Loucy (cell line): ENCODE data around the gene PILRB.

Source experiments
- H2AFZ ChIP-seq: fragments of 200-600 bp; sonication (generic); 2 replicates; pipeline ENCODE4 v1.6.0; 2016; ENCODE audit warnings: antibody characterized with exemption, mild to moderate bottlenecking, low read length, moderate library complexity
- H3F3A ChIP-seq: fragments of 200-600 bp; 2 replicates; pipeline ENCODE4 v1.6.0; 2016; ENCODE audit warnings: antibody characterized with exemption, low read depth, mild to moderate bottlenecking
- H3K27me3 ChIP-seq: fragments of 200-600 bp; sonication (generic); 2 replicates; pipeline ENCODE4 v1.6.1; 2014; ENCODE audit warnings: low read length, mild to moderate bottlenecking; ENCODE audit not compliant: insufficient read depth, poor library complexity, severe bottlenecking
- H3K36me3 ChIP-seq: fragments of 200-600 bp; sonication (generic); 2 replicates; pipeline ENCODE4 v1.6.1; 2016; ENCODE audit warnings: low read length; ENCODE audit not compliant: insufficient read depth
- H3K4me1 ChIP-seq: fragments of 200-600 bp; sonication (generic); 2 replicates; pipeline ENCODE4 v1.5.1; 2014; ENCODE audit warnings: low read length, mild to moderate bottlenecking; ENCODE audit not compliant: insufficient read depth, poor library complexity, severe bottlenecking
- H3K4me2 ChIP-seq: fragments of 200-600 bp; sonication (generic); 2 replicates; pipeline ENCODE4 v1.6.0; 2014; ENCODE audit warnings: antibody characterized with exemption, low read length, low read depth, mild to moderate bottlenecking; ENCODE audit not compliant: poor library complexity, severe bottlenecking
- H3K4me3 ChIP-seq: fragments of 200-600 bp; sonication (generic); 2 replicates; pipeline ENCODE4 v1.5.1; 2014; ENCODE audit warnings: low read length, mild to moderate bottlenecking, mixed read lengths; ENCODE audit not compliant: poor library complexity, severe bottlenecking
- H3K79me2 ChIP-seq: fragments of 200-600 bp; sonication (generic); 2 replicates; pipeline ENCODE4 v1.6.1; 2014; ENCODE audit warnings: low read length; ENCODE audit not compliant: insufficient read depth
- H3K9ac ChIP-seq: fragments of 200-600 bp; sonication (generic); 2 replicates; pipeline ENCODE4 v1.6.0; 2014; ENCODE audit warnings: mild to moderate bottlenecking, low read depth, low read length, moderate library complexity; ENCODE audit not compliant: poor library complexity, severe bottlenecking
- H3K9me2 ChIP-seq: fragments of 200-600 bp; sonication (generic); replicated peaks from 2 replicates; pipeline ENCODE4 v1.6.1; 2016; ENCODE audit warnings: low read depth, low read length, mixed read lengths
- H3K9me3 ChIP-seq: fragments of 200-600 bp; sonication (generic); 2 replicates; pipeline ENCODE4 v1.6.1; 2014; ENCODE audit warnings: mild to moderate bottlenecking, antibody characterized with exemption, low read length, low read depth; ENCODE audit not compliant: insufficient read depth
- H4K20me1 ChIP-seq: fragments of 200-600 bp; sonication (generic); 2 replicates; pipeline ENCODE4 v1.6.0; 2014; ENCODE audit warnings: antibody characterized with exemption, low read length, mild to moderate bottlenecking; ENCODE audit not compliant: insufficient read depth, poor library complexity, severe bottlenecking
- EZH2phosphoT487 ChIP-seq: fragments of 200-600 bp; IDR thresholded peaks from 2 replicates; pipeline ENCODE4 v1.6.1; 2018; ENCODE audit warnings: antibody characterized with exemption, mild to moderate bottlenecking, moderate library complexity, borderline replicate concordance
- TF ChIP-seq, protein P1 (sequence below): fragments of 200-600 bp; sonication (generic); conservative IDR thresholded peaks from 2 replicates; pipeline ENCODE4 v1.5.1; 2014; ENCODE audit warnings: mild to moderate bottlenecking, antibody characterized with exemption, low read length

PILRB gene

DNA sequence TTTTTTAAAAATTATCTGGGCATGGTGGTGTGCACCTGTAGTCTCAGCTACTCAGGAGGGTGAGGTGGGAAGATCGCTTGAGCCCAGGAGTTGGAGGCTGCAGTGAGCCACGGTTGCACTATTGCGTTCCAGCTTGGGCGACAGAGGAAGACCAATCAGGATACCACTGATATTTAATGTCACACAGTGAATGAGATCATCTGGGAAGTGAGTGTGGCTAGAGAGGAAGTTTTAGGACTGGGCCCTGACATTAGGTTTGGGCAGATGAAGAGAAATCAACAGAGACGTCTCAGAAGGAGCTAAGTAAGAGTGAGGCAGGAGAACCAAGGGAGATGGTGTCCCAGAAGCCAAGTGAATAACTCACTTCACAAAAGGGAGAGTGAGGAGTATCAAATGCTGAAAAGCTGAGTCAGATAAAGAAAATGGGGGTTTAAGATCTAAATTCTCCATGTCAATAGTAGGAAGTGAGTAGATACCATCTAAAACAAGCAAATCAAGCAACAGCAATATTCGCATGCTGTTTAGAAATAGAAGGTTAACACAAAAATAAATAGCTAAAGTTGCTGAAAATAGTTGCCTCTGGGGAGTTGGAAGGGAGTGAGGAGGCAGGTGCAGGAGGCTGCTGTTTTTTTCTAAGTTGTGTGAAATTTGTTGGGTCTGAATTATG is 26.8 kb downstream of the PILRB start:
- H3K79me2 ChIP-seq = no peaks in the 10 kb centered on the region
- TF ChIP-seq, protein P1, sequence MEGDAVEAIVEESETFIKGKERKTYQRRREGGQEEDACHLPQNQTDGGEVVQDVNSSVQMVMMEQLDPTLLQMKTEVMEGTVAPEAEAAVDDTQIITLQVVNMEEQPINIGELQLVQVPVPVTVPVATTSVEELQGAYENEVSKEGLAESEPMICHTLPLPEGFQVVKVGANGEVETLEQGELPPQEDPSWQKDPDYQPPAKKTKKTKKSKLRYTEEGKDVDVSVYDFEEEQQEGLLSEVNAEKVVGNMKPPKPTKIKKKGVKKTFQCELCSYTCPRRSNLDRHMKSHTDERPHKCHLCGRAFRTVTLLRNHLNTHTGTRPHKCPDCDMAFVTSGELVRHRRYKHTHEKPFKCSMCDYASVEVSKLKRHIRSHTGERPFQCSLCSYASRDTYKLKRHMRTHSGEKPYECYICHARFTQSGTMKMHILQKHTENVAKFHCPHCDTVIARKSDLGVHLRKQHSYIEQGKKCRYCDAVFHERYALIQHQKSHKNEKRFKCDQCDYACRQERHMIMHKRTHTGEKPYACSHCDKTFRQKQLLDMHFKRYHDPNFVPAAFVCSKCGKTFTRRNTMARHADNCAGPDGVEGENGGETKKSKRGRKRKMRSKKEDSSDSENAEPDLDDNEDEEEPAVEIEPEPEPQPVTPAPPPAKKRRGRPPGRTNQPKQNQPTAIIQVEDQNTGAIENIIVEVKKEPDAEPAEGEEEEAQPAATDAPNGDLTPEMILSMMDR = no peak
- no peak for TF ChIP-seq EZH2phosphoT487
- H3K9me2 ChIP-seq = no peaks in the 10 kb centered on the region
- no peaks in the 10 kb centered on the region for H3K27me3 ChIP-seq
- no peak overlapping the region for H3K9ac ChIP-seq
- H3F3A ChIP-seq = no peaks in the 10 kb centered on the region
- H3K4me2 ChIP-seq = no peak overlapping the region
- no peaks in the 10 kb centered on the region for H4K20me1 ChIP-seq
- no peak overlapping the region for H2AFZ ChIP-seq
- H3K4me1 ChIP-seq = no peaks in the 10 kb centered on the region
- H3K4me3 ChIP-seq = no peak overlapping the region
- no peaks in the 10 kb centered on the region for H3K36me3 ChIP-seq
- H3K9me3 ChIP-seq = no peaks in the 10 kb centered on the region

DNA sequence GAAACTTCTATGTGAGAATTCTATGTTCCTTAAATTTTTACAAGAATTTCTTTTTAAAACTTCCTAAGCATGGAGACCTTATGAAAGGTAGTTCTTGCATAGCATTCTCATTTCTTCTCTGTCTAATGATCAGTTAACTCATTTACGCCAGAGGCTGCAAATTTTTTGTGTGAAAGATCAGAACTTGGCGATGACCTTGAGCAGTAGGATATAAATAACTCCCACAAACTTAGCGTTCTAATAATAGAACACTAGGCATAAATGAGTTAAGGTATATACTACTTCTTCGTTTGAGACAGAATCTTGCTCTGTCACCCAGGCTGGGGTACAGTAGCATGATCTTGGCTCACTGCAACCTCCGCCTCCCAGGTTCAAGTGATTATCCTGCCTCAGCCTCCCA is 29.0 kb downstream of the PILRB start:
- no peaks in the 10 kb centered on the region for H4K20me1 ChIP-seq

DNA sequence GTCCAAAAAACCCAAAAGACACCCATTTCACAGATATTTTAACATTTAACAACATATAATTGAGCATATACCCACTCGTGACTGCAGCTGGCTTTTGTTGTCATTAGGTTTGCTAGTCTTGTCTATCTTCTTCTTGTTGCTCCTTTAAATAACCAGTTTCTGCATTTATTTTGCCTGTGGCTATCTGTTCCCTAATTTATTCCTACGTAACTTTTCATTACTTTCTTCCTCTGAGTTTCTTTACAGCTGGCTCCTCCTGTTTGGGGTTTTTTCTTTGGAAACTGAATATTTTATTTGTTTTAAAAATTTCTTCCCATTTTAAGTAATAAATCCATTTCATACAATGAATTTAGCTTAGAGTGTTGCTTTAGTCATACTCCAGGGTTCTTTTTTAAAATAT is 29.8 kb downstream of the PILRB start:
- TF ChIP-seq EZH2phosphoT487 = no peak
- TF ChIP-seq, protein P1 = no peak
- H3K9me3 ChIP-seq = no peaks in the 10 kb centered on the region
- no peak overlapping the region for H3K4me2 ChIP-seq
- no peak overlapping the region for H3K4me3 ChIP-seq
- no peaks in the 10 kb centered on the region for H3K36me3 ChIP-seq
- no peak overlapping the region for H3K9ac ChIP-seq
- H2AFZ ChIP-seq = no peak overlapping the region
- H3K79me2 ChIP-seq = no peaks in the 10 kb centered on the region
- no peaks in the 10 kb centered on the region for H4K20me1 ChIP-seq
- no peaks in the 10 kb centered on the region for H3F3A ChIP-seq
- H3K9me2 ChIP-seq = no peaks in the 10 kb centered on the region
- H3K27me3 ChIP-seq = no peaks in the 10 kb centered on the region
- no peaks in the 10 kb centered on the region for H3K4me1 ChIP-seq

More for the DNA sequence above, 29.0 kb downstream of the PILRB start:
- no peak overlapping the region for H3K4me3 ChIP-seq
- H3K9me2 ChIP-seq = no peaks in the 10 kb centered on the region
- H3K79me2 ChIP-seq = no peaks in the 10 kb centered on the region
- H3K36me3 ChIP-seq = no peaks in the 10 kb centered on the region
- no peak overlapping the region for H2AFZ ChIP-seq
- H3K27me3 ChIP-seq = no peaks in the 10 kb centered on the region
- no peaks in the 10 kb centered on the region for H3K4me1 ChIP-seq
- TF ChIP-seq, protein P1 = no peak
- TF ChIP-seq EZH2phosphoT487 = no peak
- no peaks in the 10 kb centered on the region for H3F3A ChIP-seq
- H3K9ac ChIP-seq = no peak overlapping the region
- no peaks in the 10 kb centered on the region for H3K9me3 ChIP-seq
- no peak overlapping the region for H3K4me2 ChIP-seq
